ENCODE results near the gene TTC27. TPM values are rescaled to one million over a fixed set of nuclear protein-coding genes. Genes with fewer than 3 reads are reported as not detected.

The TTC27 gene
- total RNA-seq, 5 donors from 2014 or later (not counting 1 experiment from before 2014, with no cell fraction given) = 17.9 to 23.3 (median 21.6) TPM

DNA sequence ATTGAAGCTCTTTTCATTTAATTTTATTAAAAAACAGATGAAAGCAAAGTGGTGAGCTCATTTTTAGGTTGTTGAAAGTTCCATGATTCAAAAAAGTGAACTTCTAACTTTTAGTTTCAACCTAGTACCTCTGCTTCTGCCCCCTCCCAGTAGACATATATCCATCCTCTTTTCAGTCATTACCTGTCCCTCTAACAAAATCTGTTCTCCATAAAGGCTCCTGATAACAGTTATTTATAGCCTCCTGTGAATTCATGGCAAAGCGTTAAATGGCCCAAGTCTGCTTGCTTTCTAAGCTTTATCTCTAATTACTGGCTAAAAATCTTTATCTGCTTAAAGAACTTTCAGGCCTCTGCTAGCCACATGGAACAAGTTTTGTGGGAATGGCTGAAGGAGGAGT lies 148.1 kb downstream of the TTC27 start:
- Histone ChIP-seq H3K27me3 (replicated peaks in 1 of 2; ENCODE audit: control insufficient read depth in 2 of 2, extremely low read depth in 1 of 2, insufficient read depth in 2 of 2, low read length in 1 of 2) (no peaks in the 10 kb centered on the region), H3K4me1 (ENCODE audit: control insufficient read depth in 1 of 2, extremely low read depth in 1 of 2, insufficient read depth in 2 of 2, low read length in 2 of 2) (no peaks in the 10 kb centered on the region), H3K36me3 (ENCODE audit: control insufficient read depth in 2 of 2, extremely low read depth in 1 of 2, insufficient read depth in 1 of 2, low read length in 1 of 2) (peaks cover 0 to 20% of the 10 kb centered on the region in 2 donors), H3K4me3 (ENCODE audit: control insufficient read depth in 1 of 2, extremely low read depth in 1 of 2, low read length in 1 of 2) (no peak overlapping the region), H3K27ac (ENCODE audit: low read length) (no peak overlapping the region), H3K9me3 (peaks cover 3% of the 10 kb centered on the region)
- no CpG with 5 or more reads among the region's 1 CpG for WGBS (ENCODE audit: insufficient coverage)
- H3K4me1 Mint-ChIP-seq = no peaks in the 10 kb centered on the region
- peaks cover 0 to 14% (median 4%) of the 10 kb centered on the region in 3 donors for H3K9me3 Mint-ChIP-seq
- no peak overlapping the region for H3K27ac Mint-ChIP-seq
- H3K36me3 Mint-ChIP-seq = peaks cover 61% of the 10 kb centered on the region
- no peaks in the 10 kb centered on the region for H3K27me3 Mint-ChIP-seq
- no peak for DNase-seq
- no peak overlapping the region for H3K4me3 Mint-ChIP-seq
- ChIA-PET POLR2A (no interaction called here), CTCF (no interaction called here)
- no peak for ATAC-seq (replicated peaks in 1 of 4)

DNA sequence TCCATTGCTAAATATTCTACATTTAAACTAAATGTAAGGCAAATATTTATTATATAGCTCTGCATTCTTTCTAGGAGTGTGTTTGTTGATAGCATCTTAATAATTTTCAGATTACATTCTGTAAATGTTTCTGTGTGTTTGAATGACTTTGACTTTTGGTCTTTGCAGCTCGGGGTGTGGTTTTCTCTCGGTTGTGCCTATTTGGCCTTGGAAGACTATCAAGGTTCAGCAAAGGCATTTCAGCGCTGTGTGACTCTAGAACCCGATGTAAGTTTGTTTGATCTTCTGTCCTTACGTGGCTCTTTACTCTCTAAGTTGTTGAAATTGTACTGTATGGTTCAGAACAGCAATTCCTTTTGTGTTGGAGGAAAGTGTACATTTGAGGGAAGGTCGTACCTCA lies 149.9 kb downstream of the TTC27 start:
- 98% methylated on average over 5 of the region's 6 CpGs for WGBS (ENCODE audit: insufficient coverage)
- Mint-ChIP-seq H3K36me3 (peaks cover 68% of the 10 kb centered on the region), H3K27ac (no peak overlapping the region), H3K27me3 (no peaks in the 10 kb centered on the region), H3K4me1 (no peaks in the 10 kb centered on the region), H3K9me3 (peaks cover 0 to 19% (median 6%) of the 10 kb centered on the region in 3 donors), H3K4me3 (no peak overlapping the region)
- no peak overlapping the region for H3K4me3 ChIP-seq (ENCODE audit: control insufficient read depth in 1 of 2, extremely low read depth in 1 of 2, low read length in 1 of 2)
- ATAC-seq (replicated peaks in 1 of 4) (no peak), DNase-seq (no peak)
- peaks cover 0 to 26% of the 10 kb centered on the region in 2 donors for H3K36me3 ChIP-seq (ENCODE audit: control insufficient read depth in 2 of 2, extremely low read depth in 1 of 2, insufficient read depth in 1 of 2, low read length in 1 of 2)
- H3K4me1 ChIP-seq (ENCODE audit: control insufficient read depth in 1 of 2, extremely low read depth in 1 of 2, insufficient read depth in 2 of 2, low read length in 2 of 2) = no peaks in the 10 kb centered on the region
- peaks cover 6% of the 10 kb centered on the region for H3K9me3 ChIP-seq
- ChIA-PET CTCF (no interaction called here), POLR2A (no interaction called here)
- no peak overlapping the region for H3K27ac ChIP-seq (ENCODE audit: low read length)
- no peaks in the 10 kb centered on the region for H3K27me3 ChIP-seq (replicated peaks in 1 of 2; ENCODE audit: control insufficient read depth in 2 of 2, extremely low read depth in 1 of 2, insufficient read depth in 2 of 2, low read length in 1 of 2)

- whole genome bisulfite sequencing (ENCODE audit: insufficient coverage) = 100% methylated on average over 1 of the region's 2 CpGs
- no peaks in the 10 kb centered on the region for H3K4me1 ChIP-seq (ENCODE audit: control insufficient read depth in 1 of 2, extremely low read depth in 1 of 2, insufficient read depth in 2 of 2, low read length in 2 of 2)
- DNase-seq = no peak
- H3K27me3 Mint-ChIP-seq = no peaks in the 10 kb centered on the region
- no peak overlapping the region for H3K4me3 Mint-ChIP-seq
- peaks cover 6% of the 10 kb centered on the region for H3K9me3 ChIP-seq
- H3K4me3 ChIP-seq (ENCODE audit: control insufficient read depth in 1 of 2, extremely low read depth in 1 of 2, low read length in 1 of 2) = no peak overlapping the region
- no peaks in the 10 kb centered on the region for H3K4me1 Mint-ChIP-seq
- H3K27ac ChIP-seq (ENCODE audit: low read length) = no peak overlapping the region
- peaks cover 86% of the 10 kb centered on the region for H3K36me3 Mint-ChIP-seq
- no peak for ATAC-seq (replicated peaks in 1 of 4)
- ChIA-PET CTCF (interaction anchor here in 1 of 2 donors (0.5 kb wide), 1 partner anchor 9 kb away, joined by 5 read pairs; no protein-coding TSS in a partner anchor), POLR2A (interaction anchor here in 1 of 2 donors (0.7 kb wide), 1 partner anchor 354 kb away, joined by 8 read pairs; no protein-coding TSS in a partner anchor)
- H3K36me3 ChIP-seq (ENCODE audit: control insufficient read depth in 2 of 2, extremely low read depth in 1 of 2, insufficient read depth in 1 of 2, low read length in 1 of 2) = peaks cover 10 to 32% of the 10 kb centered on the region in 2 donors
- H3K27ac Mint-ChIP-seq = no peak overlapping the region
- no peaks in the 10 kb centered on the region for H3K27me3 ChIP-seq (replicated peaks in 1 of 2; ENCODE audit: control insufficient read depth in 2 of 2, extremely low read depth in 1 of 2, insufficient read depth in 2 of 2, low read length in 1 of 2)
- H3K9me3 Mint-ChIP-seq = peaks cover 0 to 19% (median 6%) of the 10 kb centered on the region in 3 donors
Measured at GRCh38 chr2:32780961-32781360, 153.1 kb downstream of the TTC27 start.

- H3K4me1 ChIP-seq (ENCODE audit: control insufficient read depth in 1 of 2, extremely low read depth in 1 of 2, insufficient read depth in 2 of 2, low read length in 2 of 2) = no peaks in the 10 kb centered on the region
- H3K36me3 Mint-ChIP-seq = peaks cover 78% of the 10 kb centered on the region
- DNase-seq (no peak), ATAC-seq (replicated peaks in 1 of 4) (no peak)
- ChIA-PET POLR2A (no interaction called here), CTCF (no interaction called here)
- no peaks in the 10 kb centered on the region for H3K4me1 Mint-ChIP-seq
- no peaks in the 10 kb centered on the region for H3K27me3 Mint-ChIP-seq
- H3K9me3 ChIP-seq = peaks cover 6% of the 10 kb centered on the region
- no CpG with 5 or more reads among the region's 2 CpGs for WGBS (ENCODE audit: insufficient coverage)
- H3K27ac ChIP-seq (ENCODE audit: low read length) = no peak overlapping the region
- H3K4me3 Mint-ChIP-seq = no peak overlapping the region
- H3K36me3 ChIP-seq (ENCODE audit: control insufficient read depth in 2 of 2, extremely low read depth in 1 of 2, insufficient read depth in 1 of 2, low read length in 1 of 2) = peaks cover 10 to 30% of the 10 kb centered on the region in 2 donors
- H3K4me3 ChIP-seq (ENCODE audit: control insufficient read depth in 1 of 2, extremely low read depth in 1 of 2, low read length in 1 of 2) = no peak overlapping the region
- peaks cover 0 to 13% (median 6%) of the 10 kb centered on the region in 3 donors for H3K9me3 Mint-ChIP-seq
- no peaks in the 10 kb centered on the region for H3K27me3 ChIP-seq (replicated peaks in 1 of 2; ENCODE audit: control insufficient read depth in 2 of 2, extremely low read depth in 1 of 2, insufficient read depth in 2 of 2, low read length in 1 of 2)
- no peak overlapping the region for H3K27ac Mint-ChIP-seq
Measured at GRCh38 chr2:32783469-32783868, 155.6 kb downstream of the TTC27 start.

DNA sequence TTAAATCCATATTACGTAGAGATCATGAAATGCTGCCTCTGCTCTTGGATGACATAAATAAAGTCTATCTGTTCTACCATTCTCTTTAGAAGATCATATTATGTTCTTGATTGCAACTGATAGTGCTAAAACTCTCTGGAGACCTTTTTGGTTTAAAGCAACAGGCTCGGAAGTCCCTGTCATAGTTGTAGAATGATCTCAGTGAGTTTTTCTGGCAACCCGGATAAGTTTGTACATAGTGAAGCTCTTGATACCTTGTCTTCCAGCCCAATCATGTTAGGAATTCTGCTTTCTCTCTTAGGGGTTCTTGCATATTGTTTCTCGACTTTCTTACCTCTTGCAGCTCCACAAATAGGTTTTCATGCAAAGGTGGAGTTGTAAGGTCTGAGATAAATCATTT lies 156.1 kb downstream of the TTC27 start:
- H3K4me1 Mint-ChIP-seq = no peaks in the 10 kb centered on the region
- Histone ChIP-seq H3K9me3 (peaks cover 6% of the 10 kb centered on the region), H3K36me3 (ENCODE audit: control insufficient read depth in 2 of 2, extremely low read depth in 1 of 2, insufficient read depth in 1 of 2, low read length in 1 of 2) (peaks cover 10 to 28% of the 10 kb centered on the region in 2 donors), H3K4me3 (ENCODE audit: control insufficient read depth in 1 of 2, extremely low read depth in 1 of 2, low read length in 1 of 2) (no peak overlapping the region), H3K27me3 (replicated peaks in 1 of 2; ENCODE audit: control insufficient read depth in 2 of 2, extremely low read depth in 1 of 2, insufficient read depth in 2 of 2, low read length in 1 of 2) (no peaks in the 10 kb centered on the region), H3K4me1 (ENCODE audit: control insufficient read depth in 1 of 2, extremely low read depth in 1 of 2, insufficient read depth in 2 of 2, low read length in 2 of 2) (no peaks in the 10 kb centered on the region), H3K27ac (ENCODE audit: low read length) (no peak overlapping the region)
- DNase-seq = no peak
- CTCF ChIA-PET = no interaction called here
- POLR2A ChIA-PET = no interaction called here
- H3K36me3 Mint-ChIP-seq = peaks cover 78% of the 10 kb centered on the region
- peaks cover 0 to 11% (median 6%) of the 10 kb centered on the region in 3 donors for H3K9me3 Mint-ChIP-seq
- ATAC-seq (replicated peaks in 1 of 4) = no peak
- H3K4me3 Mint-ChIP-seq = no peak overlapping the region
- no peaks in the 10 kb centered on the region for H3K27me3 Mint-ChIP-seq
- WGBS (ENCODE audit: insufficient coverage) = no CpG with 5 or more reads among the region's 4 CpGs
- no peak overlapping the region for H3K27ac Mint-ChIP-seq

DNA sequence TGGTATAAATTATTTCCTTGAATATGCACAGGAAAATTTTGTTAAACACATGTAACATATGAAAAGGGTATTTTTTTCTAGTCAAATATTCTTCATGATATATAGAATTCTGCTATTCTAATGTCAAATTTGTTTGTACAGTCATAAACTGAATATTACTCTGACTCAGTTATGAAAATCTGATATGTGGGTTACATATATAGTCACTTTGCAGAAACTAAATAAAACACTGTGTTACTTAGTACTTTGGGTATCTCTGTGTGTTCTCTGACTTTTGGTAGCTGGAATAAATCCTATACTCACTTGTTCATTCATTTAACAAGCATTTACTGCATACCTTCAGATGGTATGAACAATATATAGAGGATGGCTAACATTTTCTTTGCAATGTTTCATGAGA lies 159.4 kb downstream of the TTC27 start:
- Histone ChIP-seq H3K9me3 (no peaks in the 10 kb centered on the region), H3K27ac (ENCODE audit: low read length) (no peak overlapping the region), H3K4me1 (ENCODE audit: control insufficient read depth in 1 of 2, extremely low read depth in 1 of 2, insufficient read depth in 2 of 2, low read length in 2 of 2) (no peaks in the 10 kb centered on the region), H3K36me3 (ENCODE audit: control insufficient read depth in 2 of 2, extremely low read depth in 1 of 2, insufficient read depth in 1 of 2, low read length in 1 of 2) (peaks cover 9 to 10% of the 10 kb centered on the region in 2 donors), H3K27me3 (replicated peaks in 1 of 2; ENCODE audit: control insufficient read depth in 2 of 2, extremely low read depth in 1 of 2, insufficient read depth in 2 of 2, low read length in 1 of 2) (no peaks in the 10 kb centered on the region), H3K4me3 (ENCODE audit: control insufficient read depth in 1 of 2, extremely low read depth in 1 of 2, low read length in 1 of 2) (no peak overlapping the region)
- Mint-ChIP-seq H3K27me3 (no peaks in the 10 kb centered on the region), H3K36me3 (peaks cover 72% of the 10 kb centered on the region), H3K27ac (no peak overlapping the region), H3K4me1 (no peaks in the 10 kb centered on the region), H3K9me3 (no peaks in the 10 kb centered on the region), H3K4me3 (no peak overlapping the region)
- CTCF ChIA-PET = no interaction called here
- POLR2A ChIA-PET = no interaction called here
- DNase-seq = no peak
- ATAC-seq (replicated peaks in 1 of 4) = no peak

- peaks cover 76% of the 10 kb centered on the region for H3K36me3 Mint-ChIP-seq
- H3K9me3 Mint-ChIP-seq = no peaks in the 10 kb centered on the region
Measured at GRCh38 chr2:32788114-32788513, 160.3 kb downstream of the TTC27 start.

More at GRCh38 chr2:32788114-32788513, 160.3 kb downstream of the TTC27 start:
- no peaks in the 10 kb centered on the region for H3K9me3 ChIP-seq
- ATAC-seq (replicated peaks in 1 of 4) (no peak), DNase-seq (no peak)
- H3K4me1 Mint-ChIP-seq = no peaks in the 10 kb centered on the region
- no peaks in the 10 kb centered on the region for H3K27me3 ChIP-seq (replicated peaks in 1 of 2; ENCODE audit: control insufficient read depth in 2 of 2, extremely low read depth in 1 of 2, insufficient read depth in 2 of 2, low read length in 1 of 2)
- H3K27ac ChIP-seq (ENCODE audit: low read length) = no peak overlapping the region
- H3K27me3 Mint-ChIP-seq = no peaks in the 10 kb centered on the region
- H3K4me3 ChIP-seq (ENCODE audit: control insufficient read depth in 1 of 2, extremely low read depth in 1 of 2, low read length in 1 of 2) = no peak overlapping the region
- ChIA-PET POLR2A (no interaction called here), CTCF (no interaction called here)
- H3K4me1 ChIP-seq (ENCODE audit: control insufficient read depth in 1 of 2, extremely low read depth in 1 of 2, insufficient read depth in 2 of 2, low read length in 2 of 2) = no peaks in the 10 kb centered on the region
- no CpG with 5 or more reads among the region's 1 CpG for WGBS (ENCODE audit: insufficient coverage)
- no peak overlapping the region for H3K4me3 Mint-ChIP-seq
- no peak overlapping the region for H3K27ac Mint-ChIP-seq
- peaks cover 8% of the 10 kb centered on the region in 2 donors for H3K36me3 ChIP-seq (ENCODE audit: control insufficient read depth in 2 of 2, extremely low read depth in 1 of 2, insufficient read depth in 1 of 2, low read length in 1 of 2)

All from T-cell (primary cell).